Measurements from ENCODE around the gene ANKRD60. TPM values are rescaled to one million over a fixed set of nuclear protein-coding genes. Genes with fewer than 3 reads are reported as not detected.

Gene ANKRD60
- total RNA-seq, 1 experiment from 2014 or later, result not detected

- no peaks in the 10 kb centered on the region for H3K4me1 Mint-ChIP-seq
- no CpG with 5 or more reads among the region's 9 CpGs for WGBS (ENCODE audit: extremely low coverage, insufficient read length, low lambda C conversion rate)
- H3K9me3 Mint-ChIP-seq, result peaks cover 3 to 6% of the 10 kb centered on the region in 2 experiments
- H3K4me1 ChIP-seq (ENCODE audit: insufficient read depth, low read length), result no peaks in the 10 kb centered on the region
- H3K14ac ChIP-seq (ENCODE audit: insufficient read depth, low read length), result no peak overlapping the region
- TF ChIP-seq CTCF (conservative IDR thresholded peaks at IDR 0.05), result no peak
- H3K18ac ChIP-seq (ENCODE audit: insufficient read length, low read depth, low read length), result no peak overlapping the region
- H2BK12ac ChIP-seq (ENCODE audit: insufficient read length, low read depth, low read length), result no peak overlapping the region
- H2BK15ac ChIP-seq (ENCODE audit: low read depth, low read length), result no peak overlapping the region
- no peak overlapping the region for H2AFZ ChIP-seq (ENCODE audit: low read length)
- no peaks in the 10 kb centered on the region for H3K27me3 ChIP-seq (ENCODE audit: insufficient read depth, low read length)
- H2AK5ac ChIP-seq (ENCODE audit: insufficient read length, low read length), result no peak overlapping the region
- no peak overlapping the region for H3K4me3 Mint-ChIP-seq
- H2BK20ac ChIP-seq (ENCODE audit: low read depth, low read length, poor library complexity, severe bottlenecking), result no peak overlapping the region
- H4K8ac ChIP-seq (replicated peaks; ENCODE audit: insufficient read length, low read depth, low read length), result no peak overlapping the region
- no peak for DNase-seq
- H3K36me3 Mint-ChIP-seq (ENCODE audit: insufficient read depth in 1 of 3, low read depth in 3 of 3), result no peaks in the 10 kb centered on the region; a peak in 2 of 7 replicates
- no peak overlapping the region for H3K23ac ChIP-seq (ENCODE audit: insufficient read length, low read depth, low read length)
- H3K4me2 ChIP-seq (ENCODE audit: insufficient read depth, insufficient read length, low read length), result no peak overlapping the region
- H3T11ph ChIP-seq (ENCODE audit: low read length), result no peak overlapping the region
- no peak overlapping the region for H2BK120ac ChIP-seq (ENCODE audit: low read depth, low read length, poor library complexity, severe bottlenecking)
- H2BK5ac ChIP-seq (ENCODE audit: insufficient read length, low read length), result no peak overlapping the region
- no peak overlapping the region for H3K27ac Mint-ChIP-seq
- no peaks in the 10 kb centered on the region for H3K23me2 ChIP-seq (ENCODE audit: insufficient read length, low read depth, low read length, poor library complexity, severe bottlenecking)
- H3K79me2 ChIP-seq (ENCODE audit: insufficient read depth, low read length), result no peaks in the 10 kb centered on the region
- H3K27ac ChIP-seq (ENCODE audit: insufficient read length, low read depth, low read length), result no peak overlapping the region
- no peak overlapping the region for H3K4ac ChIP-seq (ENCODE audit: low read depth, low read length)
- no peak overlapping the region for H4K5ac ChIP-seq (ENCODE audit: insufficient read length, low read depth, low read length)
- no peak overlapping the region for H3K56ac ChIP-seq (ENCODE audit: insufficient read length, low read depth, low read length)
- no peak overlapping the region for H4K91ac ChIP-seq (ENCODE audit: insufficient read length, low read depth, low read length)
- H3K9me3 ChIP-seq (ENCODE audit: control insufficient read depth, low read depth, low read length), result no peaks in the 10 kb centered on the region
- H3K27me3 Mint-ChIP-seq (ENCODE audit: low read depth), result peaks cover 7% of the 10 kb centered on the region
- H3K9ac ChIP-seq (ENCODE audit: extremely low read depth, insufficient read length, low read length), result no peak overlapping the region
- no peaks in the 10 kb centered on the region for H4K20me1 ChIP-seq (ENCODE audit: control insufficient read depth, insufficient read depth, insufficient read length)
- no peaks in the 10 kb centered on the region for H3K79me1 ChIP-seq (ENCODE audit: insufficient read depth, low read depth, low read length, poor library complexity, severe bottlenecking)
Measured at GRCh38 chr20:58201616-58202015, 26.8 kb downstream of the ANKRD60 start.
